T-helper 2 cell treated with Interferon-gamma antibody and Interleukin-4, amounts not matched to agents 5 μg/mL and 100 μg/mL, for 36 hours (primary cell): ENCODE data around the gene TRHDE.

Experiments
- DNase-seq: peaks from one replicate; pipeline ENCODE4 v3.0.0; 2021; ENCODE audit warnings: low spot score
- H3K27ac Mint-ChIP-seq: one replicate; pipeline ENCODE4 v1.8.0; 2021; ENCODE audit warnings: mild to moderate bottlenecking, mixed read lengths
- H3K27me3 Mint-ChIP-seq: one replicate; pipeline ENCODE4 v1.8.0; 2021; ENCODE audit warnings: low read depth, mixed read lengths
- H3K36me3 Mint-ChIP-seq: one replicate; pipeline ENCODE4 v1.8.0; 2021; ENCODE audit warnings: low read depth, mixed read lengths
- H3K4me1 Mint-ChIP-seq: one replicate; pipeline ENCODE4 v1.8.0; 2021; ENCODE audit warnings: low read depth, mixed read lengths
- H3K4me3 Mint-ChIP-seq: one replicate; pipeline ENCODE4 v1.8.0; 2022; ENCODE audit warnings: mild to moderate bottlenecking, moderate library complexity, mixed read lengths
- H3K9me3 Mint-ChIP-seq: one replicate; pipeline ENCODE4 v1.8.0; 2021; ENCODE audit warnings: mixed read lengths

TRHDE gene

DNA sequence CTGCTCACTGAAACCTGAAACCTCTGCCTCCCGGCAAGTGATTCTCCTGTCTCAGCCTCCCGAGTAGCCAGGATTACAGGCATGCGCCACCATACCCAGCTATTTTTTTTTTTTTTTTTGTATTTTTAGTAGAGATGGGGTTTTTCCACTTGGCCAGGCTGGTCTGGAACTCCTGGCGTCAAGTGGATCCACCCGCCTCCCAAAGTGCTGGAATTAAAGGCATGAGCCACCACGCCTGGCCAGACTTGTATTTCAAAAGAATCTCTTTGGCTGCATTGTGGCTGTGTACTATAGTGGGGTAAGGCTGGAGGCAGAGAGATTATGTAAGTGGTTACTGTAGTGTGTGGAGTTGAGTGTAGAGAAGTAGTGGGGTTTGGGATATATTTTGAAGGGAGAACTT, 35.1 kb downstream of the TRHDE start:
- Mint-ChIP-seq H3K27ac (no peak overlapping the region), H3K27me3 (no peaks in the 10 kb centered on the region), H3K4me1 (no peaks in the 10 kb centered on the region), H3K4me3 (no peak overlapping the region), H3K36me3 (no peaks in the 10 kb centered on the region), H3K9me3 (no peaks in the 10 kb centered on the region)
- DNase-seq = no peak

- no peaks in the 10 kb centered on the region for H3K9me3 Mint-ChIP-seq
- DNase-seq = no peak
- no peaks in the 10 kb centered on the region for H3K36me3 Mint-ChIP-seq
- H3K27ac Mint-ChIP-seq = no peak overlapping the region
- no peaks in the 10 kb centered on the region for H3K4me1 Mint-ChIP-seq
- H3K4me3 Mint-ChIP-seq = no peak overlapping the region
- H3K27me3 Mint-ChIP-seq = no peaks in the 10 kb centered on the region
Observed at GRCh38 chr12:72311946-72312345, 39.8 kb downstream of the TRHDE start.

DNA sequence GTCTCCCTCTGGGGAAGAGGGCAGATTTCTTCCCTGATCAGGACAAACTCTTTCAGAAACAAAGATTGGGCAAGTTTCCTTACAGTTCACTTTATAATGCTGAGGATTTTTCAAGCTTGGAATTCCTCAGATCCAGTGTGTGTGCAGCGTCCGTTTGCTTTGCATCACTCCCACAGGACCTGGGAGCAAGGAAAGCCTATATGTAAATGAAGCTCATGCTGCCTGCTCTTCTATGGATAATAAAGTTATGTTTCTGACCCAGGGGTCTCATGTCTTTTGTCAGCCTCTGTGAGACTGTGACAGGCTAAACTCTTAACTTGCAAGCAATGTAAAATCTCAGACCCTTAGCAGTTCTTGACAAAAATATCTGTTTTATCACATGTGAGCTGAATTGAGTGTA, 41.6 kb downstream of the TRHDE start:
- no peaks in the 10 kb centered on the region for H3K36me3 Mint-ChIP-seq
- H3K4me1 Mint-ChIP-seq = no peaks in the 10 kb centered on the region
- no peak for DNase-seq

GRCh38 chr12:72315858-72316257, 43.7 kb downstream of the TRHDE start:
- Mint-ChIP-seq H3K4me1 (no peaks in the 10 kb centered on the region), H3K36me3 (no peaks in the 10 kb centered on the region), H3K27me3 (no peaks in the 10 kb centered on the region), H3K4me3 (no peak overlapping the region), H3K27ac (no peak overlapping the region), H3K9me3 (no peaks in the 10 kb centered on the region)
- no peak for DNase-seq

More for the DNA sequence above, 41.6 kb downstream of the TRHDE start:
- Mint-ChIP-seq H3K4me3 (no peak overlapping the region), H3K9me3 (no peaks in the 10 kb centered on the region), H3K27me3 (no peaks in the 10 kb centered on the region), H3K27ac (no peak overlapping the region)

DNA sequence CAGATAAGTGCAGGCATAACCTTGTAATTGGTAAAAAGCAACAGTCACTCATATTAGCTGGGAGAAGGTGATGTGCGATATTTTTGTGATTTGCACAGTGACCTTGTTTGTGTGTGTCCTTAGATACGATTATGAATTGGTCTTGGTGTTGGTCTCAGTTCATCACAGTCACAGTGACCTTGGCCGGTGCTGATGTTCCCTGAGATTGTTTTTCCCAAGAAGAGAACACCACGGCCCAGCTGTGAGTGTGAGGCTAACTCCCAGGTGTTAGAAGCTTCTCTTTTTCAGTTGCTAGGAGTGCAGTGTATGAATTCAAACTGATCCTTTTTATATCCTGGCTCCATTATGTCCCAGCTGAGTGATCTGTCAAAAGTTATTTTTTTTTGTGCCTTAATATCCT, 46.2 kb downstream of the TRHDE start:
- Mint-ChIP-seq H3K9me3 (no peaks in the 10 kb centered on the region), H3K27me3 (no peaks in the 10 kb centered on the region), H3K36me3 (no peaks in the 10 kb centered on the region), H3K4me1 (no peaks in the 10 kb centered on the region), H3K27ac (no peak overlapping the region), H3K4me3 (no peak overlapping the region)
- no peak for DNase-seq

- Mint-ChIP-seq H3K4me3 (no peak overlapping the region), H3K36me3 (no peaks in the 10 kb centered on the region), H3K27me3 (no peaks in the 10 kb centered on the region), H3K4me1 (no peaks in the 10 kb centered on the region), H3K27ac (no peak overlapping the region), H3K9me3 (no peaks in the 10 kb centered on the region)
- DNase-seq = no peak
Observed at GRCh38 chr12:72323881-72324280, 51.7 kb downstream of the TRHDE start.

GRCh38 chr12:72330301-72330700, 58.1 kb downstream of the TRHDE start:
- no peak overlapping the region for H3K4me3 Mint-ChIP-seq

GRCh38 chr12:72330784-72331183, 58.6 kb downstream of the TRHDE start:
- DNase-seq = no peak
- Mint-ChIP-seq H3K9me3 (no peaks in the 10 kb centered on the region), H3K36me3 (no peaks in the 10 kb centered on the region), H3K4me1 (no peaks in the 10 kb centered on the region), H3K27ac (no peak overlapping the region), H3K27me3 (no peaks in the 10 kb centered on the region), H3K4me3 (no peak overlapping the region)

More at GRCh38 chr12:72330301-72330700, 58.1 kb downstream of the TRHDE start:
- H3K27ac Mint-ChIP-seq = no peak overlapping the region
- no peaks in the 10 kb centered on the region for H3K27me3 Mint-ChIP-seq
- DNase-seq = no peak
- no peaks in the 10 kb centered on the region for H3K36me3 Mint-ChIP-seq
- no peaks in the 10 kb centered on the region for H3K4me1 Mint-ChIP-seq
- no peaks in the 10 kb centered on the region for H3K9me3 Mint-ChIP-seq

DNA sequence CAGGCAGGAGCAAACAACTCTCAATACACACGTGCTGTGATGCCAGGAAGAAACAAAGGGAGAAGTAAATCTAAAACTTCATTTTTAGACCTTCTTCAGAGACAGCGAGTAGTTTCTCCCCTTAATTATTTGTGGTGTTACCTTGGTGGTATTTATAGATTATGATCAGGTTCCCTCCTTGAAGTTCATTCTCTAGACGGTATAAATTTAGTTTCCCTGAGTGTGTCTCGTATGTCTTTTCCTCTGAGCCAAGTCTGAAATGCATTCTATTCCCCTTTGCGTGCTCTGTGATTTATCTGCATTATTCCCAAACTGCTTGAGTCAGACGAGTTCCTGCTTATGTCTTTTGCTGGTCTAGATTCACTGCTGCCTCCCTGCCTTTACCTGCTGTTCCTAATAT, 65.2 kb downstream of the TRHDE start:
- Mint-ChIP-seq H3K27me3 (no peaks in the 10 kb centered on the region), H3K36me3 (no peaks in the 10 kb centered on the region), H3K4me3 (no peak overlapping the region), H3K27ac (no peak overlapping the region), H3K4me1 (no peaks in the 10 kb centered on the region), H3K9me3 (no peaks in the 10 kb centered on the region)
- no peak for DNase-seq

DNA sequence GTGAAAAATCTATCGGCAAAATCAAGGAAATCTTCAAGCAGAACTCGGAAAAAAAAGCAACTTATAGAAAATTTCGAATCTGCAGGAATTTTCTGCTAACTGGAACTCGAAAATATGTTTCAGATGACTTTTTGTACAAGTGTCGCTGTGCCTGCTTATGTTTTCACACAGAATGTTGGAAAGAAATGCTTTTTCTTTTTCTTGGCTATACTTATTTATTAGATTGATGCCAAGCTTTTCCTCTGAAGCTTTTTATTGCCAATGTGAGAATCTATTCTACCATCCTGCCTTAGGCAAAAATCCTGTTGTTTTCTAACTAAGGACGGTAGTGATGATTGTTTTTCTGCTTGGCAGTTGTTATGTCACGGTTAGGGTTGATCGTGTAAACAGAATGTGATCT, 65.8 kb downstream of the TRHDE start:
- Mint-ChIP-seq H3K27ac (no peak overlapping the region), H3K27me3 (no peaks in the 10 kb centered on the region)
- no peak for DNase-seq

GRCh38 chr12:72338437-72338836, 66.3 kb downstream of the TRHDE start:
- DNase-seq = no peak
- Mint-ChIP-seq H3K27me3 (no peaks in the 10 kb centered on the region), H3K4me3 (no peak overlapping the region), H3K4me1 (no peaks in the 10 kb centered on the region), H3K27ac (no peak overlapping the region), H3K9me3 (no peaks in the 10 kb centered on the region), H3K36me3 (no peaks in the 10 kb centered on the region)

More for the DNA sequence above, 65.8 kb downstream of the TRHDE start:
- H3K9me3 Mint-ChIP-seq = no peaks in the 10 kb centered on the region
- H3K36me3 Mint-ChIP-seq = no peaks in the 10 kb centered on the region
- no peak overlapping the region for H3K4me3 Mint-ChIP-seq
- no peaks in the 10 kb centered on the region for H3K4me1 Mint-ChIP-seq

GRCh38 chr12:72346363-72346944, 74.3 kb downstream of the TRHDE start:
- Mint-ChIP-seq H3K9me3 (no peaks in the 10 kb centered on the region), H3K4me1 (no peaks in the 10 kb centered on the region), H3K36me3 (no peaks in the 10 kb centered on the region), H3K4me3 (no peak overlapping the region), H3K27me3 (no peaks in the 10 kb centered on the region), H3K27ac (no peak overlapping the region)
- peak; percentile 14 for DNase-seq

GRCh38 chr12:72349491-72349890, 77.3 kb downstream of the TRHDE start:
- Mint-ChIP-seq H3K4me3 (no peak overlapping the region), H3K4me1 (no peaks in the 10 kb centered on the region), H3K9me3 (no peaks in the 10 kb centered on the region), H3K27me3 (no peaks in the 10 kb centered on the region), H3K27ac (no peak overlapping the region), H3K36me3 (no peaks in the 10 kb centered on the region)
- no peak for DNase-seq

GRCh38 chr12:72359416-72359815, 87.2 kb downstream of the TRHDE start:
- Mint-ChIP-seq H3K36me3 (no peaks in the 10 kb centered on the region), H3K27ac (no peak overlapping the region), H3K9me3 (no peaks in the 10 kb centered on the region), H3K27me3 (no peaks in the 10 kb centered on the region), H3K4me1 (no peaks in the 10 kb centered on the region), H3K4me3 (no peak overlapping the region)
- DNase-seq = no peak

DNA sequence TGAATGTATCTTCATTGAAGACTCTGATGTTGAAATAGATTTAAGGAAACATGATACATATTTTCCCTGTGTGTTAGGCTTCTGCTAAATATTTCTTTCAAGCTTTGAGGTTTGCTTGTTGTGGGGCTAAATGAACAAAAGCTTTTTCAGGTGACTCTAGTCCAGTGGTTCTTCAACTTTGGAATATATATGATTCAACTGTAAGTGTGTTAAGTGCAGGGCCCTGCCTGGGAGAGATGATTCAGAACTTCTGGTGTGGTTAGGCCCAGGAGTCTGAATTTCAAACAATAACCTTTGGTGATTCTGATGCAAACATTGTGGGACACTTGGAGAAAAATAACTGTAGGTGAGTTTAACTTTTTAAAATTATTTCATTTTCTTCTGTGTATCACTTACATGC, 93.0 kb downstream of the TRHDE start:
- no peaks in the 10 kb centered on the region for H3K9me3 Mint-ChIP-seq
- no peak overlapping the region for H3K27ac Mint-ChIP-seq
- DNase-seq = no peak
- no peaks in the 10 kb centered on the region for H3K4me1 Mint-ChIP-seq
- no peak overlapping the region for H3K4me3 Mint-ChIP-seq
- H3K36me3 Mint-ChIP-seq = no peaks in the 10 kb centered on the region
- H3K27me3 Mint-ChIP-seq = no peaks in the 10 kb centered on the region
